Endothelial cell (in vitro differentiated cells): ENCODE measurements around the gene AMPD2. TPM values are rescaled to one million over a fixed set of nuclear protein-coding genes. Genes with fewer than 3 reads are reported as not detected.

Experiments
- DNase-seq: peaks from one replicate; pipeline ENCODE4 v3.0.0; 2021; ENCODE audit warnings: low spot score
- H3K27ac Mint-ChIP-seq: one replicate; pipeline ENCODE4 v1.8.0; 2021; ENCODE audit warnings: mixed read lengths, inconsistent platforms; ENCODE audit not compliant: unreplicated experiment
- H3K27me3 Mint-ChIP-seq: one replicate; pipeline ENCODE4 v1.8.0; 2021; ENCODE audit warnings: mild to moderate bottlenecking, moderate library complexity, mixed read lengths, inconsistent platforms; ENCODE audit not compliant: unreplicated experiment
- H3K36me3 Mint-ChIP-seq: one replicate; pipeline ENCODE4 v1.8.0; 2021; ENCODE audit warnings: mild to moderate bottlenecking, low read depth, mixed read lengths, inconsistent platforms; ENCODE audit not compliant: unreplicated experiment
- H3K4me1 Mint-ChIP-seq: one replicate; pipeline ENCODE4 v1.8.0; 2021; ENCODE audit warnings: mild to moderate bottlenecking, mixed read lengths, inconsistent platforms; ENCODE audit not compliant: unreplicated experiment
- H3K4me3 Mint-ChIP-seq: one replicate; pipeline ENCODE4 v1.8.0; 2021; ENCODE audit warnings: mild to moderate bottlenecking, mixed read lengths, inconsistent platforms; ENCODE audit not compliant: unreplicated experiment
- H3K9me3 Mint-ChIP-seq: one replicate; pipeline ENCODE4 v1.8.0; 2021; ENCODE audit warnings: mixed read lengths, inconsistent platforms; ENCODE audit not compliant: unreplicated experiment
- total RNA-seq: library from RNA; stranded (reverse); fragmentation: NEBNext Ultra II Directional; extraction: Animal tissue kit (Norgen Biotek cat#: 25700); gene quantifications from one replicate; pipeline ENCODE4 v1.2.1, GENCODE V29; 2021; ENCODE audit not compliant: unreplicated experiment
- TF ChIP-seq, protein P1 (sequence below): fragments of 200-600 bp; sonication (generic); IDR thresholded peaks from one replicate; pipeline ENCODE4 v1.5.0; 2021; ENCODE audit warnings: antibody characterized with exemption; ENCODE audit not compliant: unreplicated experiment

AMPD2 gene
- total RNA-seq, 1 donor from 2014 or later, result 92.7 TPM

DNA sequence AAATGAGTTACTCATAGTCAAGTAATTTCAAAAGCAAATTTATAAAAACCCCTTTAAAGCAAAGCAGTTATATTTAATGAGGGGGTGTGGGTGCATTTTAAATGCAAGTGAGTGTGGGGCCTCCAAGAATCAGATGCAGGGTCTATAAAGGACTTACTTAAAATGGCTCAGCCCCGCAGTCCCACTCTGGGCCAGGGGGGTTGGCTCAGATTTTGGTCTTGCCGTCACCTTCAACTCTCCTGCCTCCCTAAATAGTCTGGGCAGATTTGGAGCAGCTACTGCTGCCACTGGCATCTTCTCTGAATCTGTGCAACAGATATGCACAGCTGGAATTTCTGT lies 16.2 kb downstream of the AMPD2 start:
- DNase-seq, result no peak
- TF ChIP-seq, protein P1, sequence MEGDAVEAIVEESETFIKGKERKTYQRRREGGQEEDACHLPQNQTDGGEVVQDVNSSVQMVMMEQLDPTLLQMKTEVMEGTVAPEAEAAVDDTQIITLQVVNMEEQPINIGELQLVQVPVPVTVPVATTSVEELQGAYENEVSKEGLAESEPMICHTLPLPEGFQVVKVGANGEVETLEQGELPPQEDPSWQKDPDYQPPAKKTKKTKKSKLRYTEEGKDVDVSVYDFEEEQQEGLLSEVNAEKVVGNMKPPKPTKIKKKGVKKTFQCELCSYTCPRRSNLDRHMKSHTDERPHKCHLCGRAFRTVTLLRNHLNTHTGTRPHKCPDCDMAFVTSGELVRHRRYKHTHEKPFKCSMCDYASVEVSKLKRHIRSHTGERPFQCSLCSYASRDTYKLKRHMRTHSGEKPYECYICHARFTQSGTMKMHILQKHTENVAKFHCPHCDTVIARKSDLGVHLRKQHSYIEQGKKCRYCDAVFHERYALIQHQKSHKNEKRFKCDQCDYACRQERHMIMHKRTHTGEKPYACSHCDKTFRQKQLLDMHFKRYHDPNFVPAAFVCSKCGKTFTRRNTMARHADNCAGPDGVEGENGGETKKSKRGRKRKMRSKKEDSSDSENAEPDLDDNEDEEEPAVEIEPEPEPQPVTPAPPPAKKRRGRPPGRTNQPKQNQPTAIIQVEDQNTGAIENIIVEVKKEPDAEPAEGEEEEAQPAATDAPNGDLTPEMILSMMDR, result no peak
- H3K27ac Mint-ChIP-seq, result no peak overlapping the region

DNA sequence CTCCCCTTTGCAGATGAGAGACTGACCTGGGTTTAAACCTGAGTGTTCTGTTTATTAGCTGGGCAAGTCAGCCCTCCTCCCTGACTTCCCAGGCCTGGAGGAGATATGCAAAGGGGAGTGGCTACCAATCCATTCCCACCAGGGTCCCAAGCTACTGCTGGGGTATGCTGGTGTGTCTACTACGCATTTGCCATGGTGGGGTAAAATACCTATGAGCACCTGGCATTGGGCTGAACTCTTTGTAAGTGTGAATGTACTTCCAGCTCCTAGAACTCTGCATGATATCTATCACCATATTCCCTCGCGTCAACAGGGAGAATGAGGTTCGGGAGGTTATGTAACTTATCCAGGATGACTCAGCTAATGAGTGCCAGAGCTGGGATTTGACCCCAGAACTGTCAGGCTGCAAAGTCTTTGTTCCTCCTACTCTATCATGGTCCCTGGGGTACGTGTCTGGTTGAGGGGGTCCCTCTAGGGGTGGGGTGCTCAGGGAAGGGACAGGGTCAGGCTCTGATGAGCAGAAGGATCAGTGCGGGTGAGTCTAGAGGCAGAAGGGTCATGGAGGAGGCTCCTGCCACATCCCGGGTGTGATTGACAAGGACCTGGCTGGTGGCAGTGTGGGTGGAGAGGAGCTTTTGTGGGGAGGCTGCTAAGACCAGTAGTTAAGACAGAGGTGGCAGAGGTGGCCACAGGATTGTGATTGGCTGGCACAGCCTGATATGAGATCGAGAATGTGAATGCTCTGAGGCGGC lies 16.7 kb downstream of the AMPD2 start:
- peaks cover 2% of the 10 kb centered on the region for H3K27me3 Mint-ChIP-seq
- H3K27ac Mint-ChIP-seq, result no peak overlapping the region
- no peak for DNase-seq
- no peak overlapping the region for H3K4me3 Mint-ChIP-seq
- TF ChIP-seq, protein P1, result no peak
- H3K4me1 Mint-ChIP-seq, result no peaks in the 10 kb centered on the region
- no peaks in the 10 kb centered on the region for H3K9me3 Mint-ChIP-seq
- H3K36me3 Mint-ChIP-seq, result peaks cover 4% of the 10 kb centered on the region

More for the DNA sequence above, 16.2 kb downstream of the AMPD2 start:
- H3K27me3 Mint-ChIP-seq, result peaks cover 2% of the 10 kb centered on the region
- H3K4me3 Mint-ChIP-seq, result no peak overlapping the region
- no peaks in the 10 kb centered on the region for H3K4me1 Mint-ChIP-seq
- H3K9me3 Mint-ChIP-seq, result no peaks in the 10 kb centered on the region
- H3K36me3 Mint-ChIP-seq, result peaks cover 4% of the 10 kb centered on the region

DNA sequence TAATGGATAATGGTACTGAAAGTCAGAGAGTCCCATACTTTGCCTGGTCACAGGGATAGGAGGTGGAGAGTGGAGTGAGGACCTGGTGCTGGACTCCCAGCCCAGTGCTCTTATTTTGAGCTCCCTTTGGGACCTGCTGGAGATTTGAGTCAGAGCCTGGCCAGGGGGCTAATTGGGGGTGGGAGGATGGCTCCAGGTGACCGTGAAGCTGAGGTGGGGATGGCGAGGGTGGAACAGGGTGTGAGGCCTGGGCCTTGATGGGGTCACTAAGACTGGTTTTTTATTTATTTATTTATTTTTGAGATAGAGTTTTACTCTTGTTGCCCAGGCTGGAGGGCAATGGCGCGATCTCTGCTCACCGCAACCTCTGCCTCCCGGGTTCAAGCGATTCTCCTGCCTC lies 17.8 kb downstream of the AMPD2 start:
- no peaks in the 10 kb centered on the region for H3K9me3 Mint-ChIP-seq
- H3K4me1 Mint-ChIP-seq, result no peaks in the 10 kb centered on the region
- no peak for DNase-seq
- no peak overlapping the region for H3K27ac Mint-ChIP-seq
- TF ChIP-seq, protein P1, result no peak
- H3K27me3 Mint-ChIP-seq, result peaks cover 5% of the 10 kb centered on the region
- no peaks in the 10 kb centered on the region for H3K36me3 Mint-ChIP-seq
- no peak overlapping the region for H3K4me3 Mint-ChIP-seq

DNA sequence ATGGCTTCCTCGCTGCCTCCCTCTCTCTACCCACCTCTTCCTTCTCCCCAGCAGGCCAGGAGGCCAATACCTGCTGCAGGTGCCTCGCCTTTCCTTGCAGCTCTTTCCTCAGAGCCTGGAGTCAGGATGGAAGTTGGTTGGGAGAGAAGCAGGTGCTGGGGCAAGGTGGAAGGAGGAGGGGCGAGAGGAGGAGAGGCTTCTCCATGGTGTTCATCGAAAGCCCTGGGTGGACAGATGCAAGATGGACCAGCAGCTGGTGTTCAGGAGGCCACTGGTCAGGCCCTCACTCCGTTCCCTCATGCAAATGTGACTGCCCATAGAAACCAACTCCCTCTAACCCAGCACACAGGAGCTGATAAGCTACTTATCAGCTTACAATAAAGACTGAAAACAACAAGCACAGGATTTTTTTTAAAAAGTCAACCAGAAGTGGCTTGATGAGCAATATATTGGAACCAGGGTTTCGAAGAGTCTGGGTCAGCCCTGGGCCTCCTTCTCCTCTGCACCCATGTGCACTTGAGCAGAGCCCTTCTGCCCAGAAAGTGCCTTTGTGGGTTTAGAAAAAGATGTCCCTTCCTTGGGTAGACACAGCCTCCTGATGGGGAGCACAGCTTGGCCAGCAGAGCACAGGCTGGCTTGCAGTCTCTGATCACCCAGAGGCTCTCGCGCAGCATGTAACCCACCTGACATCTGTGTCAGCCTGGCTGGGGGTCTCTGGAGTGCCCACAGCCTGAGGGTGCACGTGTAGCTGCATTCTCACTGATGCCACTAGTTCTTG lies 19.6 kb downstream of the AMPD2 start:
- Mint-ChIP-seq H3K4me1 (peaks cover 3% of the 10 kb centered on the region), H3K4me3 (no peak overlapping the region), H3K27ac (no peak overlapping the region), H3K27me3 (peaks cover 5% of the 10 kb centered on the region), H3K36me3 (no peaks in the 10 kb centered on the region), H3K9me3 (no peaks in the 10 kb centered on the region)
- TF ChIP-seq, protein P1, result no peak
- no peak for DNase-seq

DNA sequence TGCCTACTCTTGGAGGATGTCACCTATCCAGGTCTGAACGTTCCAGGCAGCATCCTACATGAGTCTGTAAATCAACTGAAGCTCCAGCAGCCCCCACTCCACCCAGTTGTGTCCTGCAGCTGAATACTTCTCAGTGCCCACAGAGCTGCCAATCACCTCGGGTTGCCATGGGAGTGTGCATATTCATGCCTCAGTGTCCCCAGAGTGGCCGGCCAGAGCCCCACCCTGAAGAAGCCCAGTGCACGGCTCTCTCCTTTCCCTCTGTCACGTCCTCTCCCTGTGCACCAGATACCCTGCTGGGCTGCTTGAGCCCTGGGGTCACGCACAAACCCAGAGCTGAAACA lies 20.2 kb downstream of the AMPD2 start:
- TF ChIP-seq, protein P1, result no peak
- H3K4me1 Mint-ChIP-seq, result peaks cover 3% of the 10 kb centered on the region
- no peak overlapping the region for H3K27ac Mint-ChIP-seq
- no peak overlapping the region for H3K4me3 Mint-ChIP-seq
- no peak for DNase-seq
- no peaks in the 10 kb centered on the region for H3K36me3 Mint-ChIP-seq
- peaks cover 5% of the 10 kb centered on the region for H3K27me3 Mint-ChIP-seq
- no peaks in the 10 kb centered on the region for H3K9me3 Mint-ChIP-seq
